AG09319 (cell line): ENCODE measurements around the gene FAM174B.

Experiments used
- DNase-seq: peaks from one replicate; pipeline ENCODE4 v3.0.0-alpha.2; 2010; ENCODE audit warnings: low read depth; ENCODE audit errors: extremely low read depth
- TF ChIP-seq, protein P1 (sequence below): IDR thresholded peaks from 2 replicates; pipeline ENCODE4 v1.5.1; 2011; ENCODE audit warnings: low read depth, mild to moderate bottlenecking, inconsistent platforms, low read length, moderate library complexity

The FAM174B gene

DNA sequence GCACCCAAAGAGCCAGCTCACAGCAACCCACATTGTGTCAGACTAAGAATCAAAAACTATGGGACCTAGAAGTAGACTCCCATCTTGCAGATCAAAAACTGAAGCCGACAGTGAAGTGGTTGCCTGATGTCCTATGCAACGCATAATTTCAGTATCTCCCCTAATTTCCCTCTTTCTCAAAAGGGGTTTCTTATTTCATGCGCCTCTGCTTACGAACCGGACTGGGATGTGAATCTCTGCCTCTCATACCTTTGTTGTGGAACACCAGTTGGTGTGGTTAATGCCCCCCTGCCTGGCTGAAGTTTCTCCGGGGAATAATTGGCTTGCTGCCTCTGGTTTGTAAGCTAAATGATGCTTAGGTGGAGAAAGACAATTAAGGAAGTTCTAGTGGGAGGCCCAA lies 514 bp upstream of the FAM174B start:
- no peak for DNase-seq
- TF ChIP-seq, protein P1, sequence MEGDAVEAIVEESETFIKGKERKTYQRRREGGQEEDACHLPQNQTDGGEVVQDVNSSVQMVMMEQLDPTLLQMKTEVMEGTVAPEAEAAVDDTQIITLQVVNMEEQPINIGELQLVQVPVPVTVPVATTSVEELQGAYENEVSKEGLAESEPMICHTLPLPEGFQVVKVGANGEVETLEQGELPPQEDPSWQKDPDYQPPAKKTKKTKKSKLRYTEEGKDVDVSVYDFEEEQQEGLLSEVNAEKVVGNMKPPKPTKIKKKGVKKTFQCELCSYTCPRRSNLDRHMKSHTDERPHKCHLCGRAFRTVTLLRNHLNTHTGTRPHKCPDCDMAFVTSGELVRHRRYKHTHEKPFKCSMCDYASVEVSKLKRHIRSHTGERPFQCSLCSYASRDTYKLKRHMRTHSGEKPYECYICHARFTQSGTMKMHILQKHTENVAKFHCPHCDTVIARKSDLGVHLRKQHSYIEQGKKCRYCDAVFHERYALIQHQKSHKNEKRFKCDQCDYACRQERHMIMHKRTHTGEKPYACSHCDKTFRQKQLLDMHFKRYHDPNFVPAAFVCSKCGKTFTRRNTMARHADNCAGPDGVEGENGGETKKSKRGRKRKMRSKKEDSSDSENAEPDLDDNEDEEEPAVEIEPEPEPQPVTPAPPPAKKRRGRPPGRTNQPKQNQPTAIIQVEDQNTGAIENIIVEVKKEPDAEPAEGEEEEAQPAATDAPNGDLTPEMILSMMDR, result no peak

DNA sequence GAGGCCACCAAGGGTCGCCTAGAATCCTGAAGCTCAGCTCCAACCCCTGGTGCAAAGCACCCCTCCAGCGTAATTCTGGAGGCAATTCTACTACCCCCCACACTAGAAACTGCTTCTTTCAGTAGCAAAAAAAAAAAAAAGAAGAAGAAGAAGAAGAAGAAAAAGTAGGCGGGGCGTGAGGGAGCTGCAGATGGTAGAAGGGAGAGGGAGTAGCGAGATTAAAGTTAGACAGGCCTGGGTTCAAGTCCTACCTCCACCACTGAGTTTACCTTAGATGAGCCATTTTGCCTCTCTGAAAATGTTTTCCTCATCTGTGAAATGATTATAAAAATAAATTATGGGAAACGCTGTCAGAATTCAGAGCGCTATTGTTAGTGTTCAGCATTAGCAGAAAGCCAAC lies 913 bp downstream of the FAM174B start:
- TF ChIP-seq, protein P1, result no peak
- no peak for DNase-seq

DNA sequence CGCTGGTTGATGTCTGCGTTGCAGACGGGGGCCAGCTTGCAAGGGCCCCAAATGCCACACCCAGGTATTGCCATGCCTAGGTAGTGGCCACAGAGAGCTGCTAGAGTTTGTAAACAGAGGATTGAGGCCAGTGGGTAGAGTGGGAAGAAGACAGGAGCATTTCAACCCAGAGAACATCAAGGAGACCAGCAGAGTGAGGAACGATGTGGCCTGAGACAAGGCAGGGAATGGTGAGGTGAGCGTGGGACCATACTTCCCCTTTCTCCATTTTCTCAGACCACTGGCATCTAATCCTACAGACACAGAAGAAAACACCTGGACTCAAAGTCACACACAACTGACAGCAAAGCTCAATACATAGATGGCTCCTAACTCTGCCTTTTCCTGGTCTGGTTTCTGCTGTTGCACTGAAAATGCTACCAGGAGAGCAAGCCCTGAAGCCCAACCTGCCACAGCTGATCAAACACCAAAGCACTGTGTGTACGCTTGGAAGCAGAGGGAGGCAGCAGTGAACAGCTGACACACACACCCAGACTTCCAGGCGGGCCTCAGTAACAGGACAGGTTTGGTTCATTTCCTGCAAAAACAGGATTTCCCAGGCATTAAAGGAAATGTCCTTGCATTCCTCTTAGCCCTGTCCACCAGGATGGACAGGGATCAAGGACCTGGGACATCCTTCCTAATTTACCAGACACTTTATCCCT lies 1.6 kb downstream of the FAM174B start:
- TF ChIP-seq, protein P1, result no peak

DNA sequence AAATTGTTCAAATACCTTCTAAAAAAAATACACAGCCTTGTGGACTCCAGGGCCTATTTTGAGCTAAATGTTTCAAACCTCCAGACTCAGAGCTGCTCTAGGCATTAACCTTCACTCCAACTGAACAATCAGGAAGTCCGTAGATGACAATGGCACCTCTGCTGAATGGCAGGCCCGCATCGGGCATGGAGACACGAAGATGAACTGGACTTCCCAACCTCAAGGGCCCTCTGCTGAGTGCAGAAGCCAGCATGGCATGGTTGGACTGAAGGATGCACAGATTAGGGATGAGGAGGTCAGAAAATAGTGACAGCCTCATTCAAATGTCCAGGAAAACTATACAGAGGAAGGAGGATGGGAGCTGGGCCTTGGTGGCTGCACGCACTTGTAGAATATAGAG lies 2.2 kb downstream of the FAM174B start:
- no peak for DNase-seq
- TF ChIP-seq, protein P1, result no peak

More for the DNA sequence above, 1.6 kb downstream of the FAM174B start:
- no peak for DNase-seq

DNA sequence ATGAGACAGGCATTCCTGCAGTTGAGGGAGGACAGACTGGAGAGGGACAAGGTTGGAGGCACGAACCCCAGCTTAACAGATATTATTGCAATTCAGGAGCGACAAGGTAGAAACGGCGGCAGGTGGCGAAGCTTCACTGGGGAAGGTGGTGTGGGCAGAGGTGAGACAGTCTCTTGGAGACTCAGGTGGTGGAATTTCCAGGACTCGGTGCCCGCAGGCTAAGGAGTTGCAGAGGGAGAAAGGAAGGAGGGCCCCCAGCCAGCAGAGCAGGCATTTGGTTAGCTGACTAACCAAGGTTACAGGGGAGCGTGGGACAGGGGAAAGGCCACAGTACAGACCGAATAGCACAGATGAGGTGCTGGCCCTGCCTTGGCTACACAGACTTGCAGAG lies 3.0 kb downstream of the FAM174B start:
- TF ChIP-seq, protein P1, result no peak
- no peak for DNase-seq

DNA sequence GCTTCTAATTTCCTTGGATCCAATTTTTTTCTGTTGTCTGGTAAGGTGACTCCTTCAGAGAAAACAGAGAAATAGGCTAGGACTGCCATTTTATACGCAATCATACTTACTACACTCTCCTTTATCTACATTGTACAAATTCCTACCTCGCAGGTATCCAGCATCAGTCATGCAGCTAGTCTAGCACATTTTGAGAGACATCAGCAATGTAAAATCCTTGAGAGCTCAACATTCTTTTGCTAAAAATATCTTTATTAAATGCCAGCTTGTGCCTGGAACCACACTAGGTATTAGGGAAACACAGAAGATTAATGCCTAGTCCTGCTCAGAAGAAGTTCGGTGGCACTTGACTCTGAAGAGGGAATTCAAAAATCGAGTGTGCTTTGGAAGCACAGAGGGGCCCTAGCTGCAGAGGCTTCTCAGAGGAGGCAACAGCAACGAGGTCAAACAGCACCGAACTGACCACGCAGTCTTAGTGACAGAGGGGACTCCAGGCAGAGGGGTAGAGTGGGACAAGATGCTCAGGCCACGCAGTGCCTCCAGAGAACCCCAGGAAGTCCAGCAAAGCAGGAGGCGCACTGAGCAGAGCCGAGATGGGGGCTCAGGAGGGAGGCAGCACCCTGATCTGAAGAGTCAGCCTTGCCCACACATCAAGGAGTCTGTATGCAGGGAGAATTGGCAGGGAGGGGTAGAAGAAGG lies 3.5 kb downstream of the FAM174B start:
- DNase-seq, result no peak
- TF ChIP-seq, protein P1, result no peak

DNA sequence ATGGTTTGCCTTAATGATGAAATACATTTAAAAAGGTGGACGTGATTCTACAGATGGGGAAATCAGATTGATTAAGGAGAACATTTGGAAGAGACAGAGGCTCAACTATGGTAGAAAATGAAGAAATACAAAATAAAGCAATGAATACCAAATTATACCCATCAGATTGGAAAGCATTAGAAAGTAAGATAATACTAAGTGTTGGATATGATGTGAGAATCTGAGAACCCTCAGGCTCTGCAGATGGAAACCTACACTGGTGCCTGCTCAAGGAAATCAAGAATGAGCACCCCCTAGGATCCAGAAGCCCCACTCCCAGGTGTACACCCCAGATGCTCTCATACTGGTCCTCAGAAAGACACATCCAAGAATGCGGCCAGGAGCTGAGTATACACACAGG lies 4.6 kb downstream of the FAM174B start:
- TF ChIP-seq, protein P1, result no peak
- DNase-seq, result no peak
